Hematopoietic multipotent progenitor cell treated with erythropoietin and hydrocortisone succinate and interleukin-3 and kit ligand, for 6 days (in vitro differentiated cells): ENCODE data around the gene SCAPER.
"Not testable (repeated sequence)": the region's sequence is repeated elsewhere in the genome, so short reads cannot be mapped to it uniquely, and the experiment has no call there.

Experiments
- DNase-seq: peaks from one replicate; pipeline ENCODE4 v3.0.0-alpha.2; 2015

Gene SCAPER

DNA sequence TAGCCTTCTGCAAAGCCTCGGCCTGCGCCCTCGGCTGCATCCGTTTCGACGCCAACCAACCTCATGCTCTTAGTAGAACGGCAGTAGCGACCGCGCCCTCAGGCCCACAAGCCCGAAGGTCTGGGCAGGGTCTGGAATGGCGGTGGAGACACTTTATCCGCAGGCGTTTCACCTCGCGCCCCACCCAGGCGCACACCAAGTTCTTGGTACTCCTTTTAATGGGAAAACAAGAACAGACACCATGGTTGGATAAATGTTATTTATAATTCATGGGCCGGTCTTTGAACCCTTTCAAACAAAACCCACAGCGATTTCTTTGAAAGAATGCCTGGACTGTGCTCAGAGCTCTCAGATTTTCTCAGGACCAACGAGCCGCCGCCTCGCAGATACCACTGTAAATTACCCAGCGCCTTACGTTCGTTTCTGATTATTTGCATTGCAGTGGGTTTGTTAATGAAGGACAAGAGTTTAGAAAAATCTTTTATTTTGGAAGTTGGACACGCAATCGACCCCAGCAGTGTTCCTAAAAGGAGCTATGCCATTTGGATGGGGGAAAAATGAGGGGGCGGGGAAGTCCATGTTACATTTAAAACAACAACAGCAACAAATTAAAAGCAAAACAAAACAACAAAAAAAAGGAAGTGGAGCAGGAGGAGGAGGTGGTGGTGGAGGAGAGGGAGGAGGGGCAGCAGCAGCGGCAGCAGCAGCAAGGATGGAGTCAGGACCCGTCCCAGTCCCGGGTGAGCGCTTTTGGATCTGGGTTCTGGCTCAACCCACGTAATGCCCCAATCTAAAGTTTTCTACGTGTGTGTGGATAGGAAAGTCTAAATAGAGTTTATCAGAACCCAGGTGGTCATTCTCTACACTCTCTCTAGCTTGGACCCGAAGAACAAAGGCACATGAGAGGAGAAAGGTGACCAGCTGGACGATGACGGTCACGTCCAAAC is 569.6 kb downstream of the SCAPER start:
- DNase-seq = peak; percentile 53

DNA sequence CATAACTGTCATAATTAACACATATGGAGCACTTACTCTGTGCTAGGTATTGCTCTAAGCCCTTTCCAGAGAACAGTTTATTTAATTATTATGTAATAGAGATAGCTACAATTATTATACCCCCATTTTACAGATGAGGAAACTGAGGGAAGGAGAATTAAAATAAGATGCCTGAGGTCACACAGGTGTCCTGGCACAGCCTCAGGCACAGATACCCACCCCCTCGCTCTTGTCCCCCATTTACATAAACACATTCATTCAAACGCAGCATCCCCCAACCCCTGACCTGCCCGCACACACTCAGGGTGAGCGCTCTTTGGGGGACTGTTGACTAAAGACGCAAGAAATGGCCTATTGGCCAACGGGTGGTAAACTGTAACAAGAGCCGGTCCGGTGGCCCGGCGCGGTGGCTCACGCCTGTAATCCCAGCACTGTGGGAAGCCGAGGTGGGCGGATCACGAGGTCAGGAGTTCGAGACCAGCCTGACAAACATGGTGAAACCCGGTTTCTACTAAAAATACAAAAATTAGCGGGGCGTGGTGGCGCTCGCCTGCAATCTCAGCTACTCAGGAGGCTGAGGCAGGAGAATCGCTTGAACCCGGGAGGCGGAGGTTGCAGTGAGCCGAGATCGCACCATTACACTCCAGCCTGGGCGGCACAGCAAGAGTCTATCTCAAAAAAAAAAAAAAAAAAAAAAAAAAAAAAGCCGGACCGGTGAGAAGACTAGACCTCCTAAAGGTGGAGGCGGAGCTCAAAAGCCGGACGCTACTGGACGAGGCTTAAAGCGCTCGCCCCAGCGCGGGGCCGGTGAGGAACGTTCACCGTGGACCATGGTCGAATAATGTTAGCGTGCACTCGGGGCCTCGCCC is 570.5 kb downstream of the SCAPER start:
- DNase-seq = no peak

- DNase-seq = peak; percentile 54
Measured at GRCh38 chr15:76333720-76334437, 571.3 kb downstream of the SCAPER start.

GRCh38 chr15:76333309-76333708 is 571.8 kb downstream of the SCAPER start:
- DNase-seq = no peak

GRCh38 chr15:76332796-76333195 is 572.3 kb downstream of the SCAPER start:
- DNase-seq = no peak

GRCh38 chr15:76330080-76330680 is 575.0 kb downstream of the SCAPER start:
- DNase-seq = peak; percentile 73

DNA sequence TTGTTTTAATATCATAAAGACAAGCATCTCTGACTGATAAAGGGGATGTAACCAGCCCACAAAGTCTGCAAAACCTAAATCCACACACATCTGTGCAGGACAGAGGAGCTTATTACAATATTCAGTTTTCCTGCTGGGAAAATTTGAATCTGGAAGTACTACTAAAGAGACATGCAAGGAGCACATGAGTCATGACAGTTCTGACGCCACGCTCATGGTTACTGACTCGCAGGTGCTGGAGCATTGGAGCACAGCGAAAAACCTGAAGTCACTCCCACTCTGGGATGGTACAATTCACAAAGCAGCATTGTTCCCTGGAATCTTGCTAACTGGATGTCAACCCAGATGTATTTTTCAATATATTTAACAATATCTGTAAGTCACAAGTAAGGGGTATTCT is 576.2 kb downstream of the SCAPER start:
- no peak for DNase-seq

DNA sequence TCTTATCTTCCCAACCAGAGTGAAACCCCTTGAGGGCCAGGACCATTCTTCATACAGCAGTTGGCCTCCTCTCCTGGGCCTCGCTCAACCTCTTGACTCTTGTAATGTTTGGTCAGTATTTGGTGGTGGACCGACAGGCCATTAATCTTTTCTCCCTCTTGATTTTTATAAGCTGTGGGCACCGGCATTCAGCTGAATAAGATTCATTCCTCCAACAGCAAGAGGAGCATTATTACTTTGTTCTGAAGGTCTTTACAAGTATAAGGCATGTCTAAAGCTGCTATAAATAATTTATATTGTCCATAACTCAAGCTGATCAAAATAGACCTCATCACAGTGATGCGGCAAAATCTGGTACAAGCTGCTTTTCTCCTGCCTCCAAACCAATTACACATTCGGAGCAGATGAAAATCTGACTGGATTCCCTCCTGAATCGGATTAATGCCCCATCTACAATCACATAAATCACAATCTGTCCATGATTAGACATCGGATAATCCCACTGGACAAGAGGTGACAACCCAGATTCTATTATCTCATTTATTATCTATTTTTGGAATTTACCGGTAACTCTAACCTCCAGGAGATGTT is 576.9 kb downstream of the SCAPER start:
- no peak for DNase-seq

DNA sequence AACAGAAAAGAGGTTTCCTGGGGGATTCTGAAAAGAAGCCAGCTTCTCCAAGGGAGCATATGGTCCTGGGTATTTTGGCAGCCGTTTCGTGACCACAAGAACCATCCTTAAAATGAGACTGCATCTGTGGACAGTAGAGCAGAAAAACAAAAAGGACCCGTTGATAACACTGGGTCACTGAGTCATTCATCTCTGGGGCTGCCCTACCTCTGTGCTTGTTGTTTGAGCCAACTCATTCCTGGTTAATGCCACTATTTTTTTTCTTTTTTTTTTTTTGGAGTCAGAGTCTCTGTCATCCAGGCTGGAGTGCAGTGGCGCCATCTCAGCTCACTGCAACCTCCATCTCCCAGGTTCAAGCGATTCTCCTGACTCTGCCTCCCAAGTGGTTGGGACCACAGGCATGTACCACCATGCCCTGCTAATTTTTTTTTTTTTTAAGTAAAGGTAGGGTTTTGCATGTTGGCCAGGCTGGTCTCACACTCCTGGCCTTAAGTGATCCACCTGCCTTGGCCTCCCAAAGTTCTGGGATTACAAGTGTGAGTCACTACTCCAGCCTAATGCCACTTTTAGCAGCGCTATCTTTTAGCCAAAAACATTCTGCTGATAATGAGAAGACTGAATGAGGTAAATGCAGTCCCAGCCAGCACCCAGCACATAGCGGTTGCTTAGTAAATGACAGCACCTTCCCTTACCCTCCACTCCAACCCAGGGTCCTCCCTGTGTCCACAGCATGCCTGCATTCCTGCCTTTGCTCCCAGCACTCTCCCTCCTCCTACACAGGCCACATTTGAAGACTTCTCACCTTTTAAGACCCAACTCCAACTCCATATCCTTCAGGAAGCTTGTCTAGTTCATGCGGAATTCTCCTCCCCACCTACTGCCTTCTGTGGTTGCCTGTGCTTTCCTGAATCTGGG is 577.7 kb downstream of the SCAPER start:
- no peak for DNase-seq

GRCh38 chr15:76325704-76326103 is 579.4 kb downstream of the SCAPER start:
- DNase-seq = no peak

DNA sequence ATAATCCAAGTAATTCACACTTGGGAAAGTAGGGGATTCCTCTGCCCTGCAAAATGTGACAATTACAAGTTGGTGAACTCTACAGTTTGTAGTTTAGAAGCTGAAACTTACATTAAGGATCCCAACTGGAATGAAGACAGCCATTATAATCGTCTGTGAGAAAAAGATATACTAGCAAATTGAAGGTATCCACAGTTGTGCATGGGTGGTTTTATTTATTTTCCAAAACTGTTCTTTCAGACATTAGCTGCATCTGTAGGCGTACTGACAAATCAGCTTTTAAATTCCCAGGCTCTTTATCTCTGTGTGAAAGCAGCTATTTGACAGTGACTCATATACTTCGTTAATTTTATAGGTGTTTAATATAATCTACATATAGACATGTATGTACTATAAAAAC is 581.1 kb downstream of the SCAPER start:
- DNase-seq = no peak

DNA sequence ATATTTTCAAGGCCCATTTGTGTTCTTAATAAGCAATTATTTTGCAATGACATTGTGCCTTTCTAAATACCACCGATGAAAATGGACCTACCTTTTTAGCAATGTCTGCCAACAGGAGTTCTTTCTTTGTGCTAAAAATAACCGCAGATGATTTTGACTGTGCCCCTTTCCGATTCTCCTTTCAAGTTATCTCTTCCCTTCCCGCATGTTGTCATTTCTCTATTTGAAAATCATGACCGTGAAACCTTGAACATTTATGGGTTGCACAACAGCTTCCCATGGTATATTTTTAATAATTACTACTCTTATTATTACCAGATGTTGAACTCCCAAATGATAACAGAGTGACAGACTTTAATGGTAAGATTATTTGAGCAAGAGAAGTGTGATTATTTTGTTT is 583.5 kb downstream of the SCAPER start:
- DNase-seq = no peak

- no peak for DNase-seq
Measured at GRCh38 chr15:76321171-76321570, 584.0 kb downstream of the SCAPER start.

DNA sequence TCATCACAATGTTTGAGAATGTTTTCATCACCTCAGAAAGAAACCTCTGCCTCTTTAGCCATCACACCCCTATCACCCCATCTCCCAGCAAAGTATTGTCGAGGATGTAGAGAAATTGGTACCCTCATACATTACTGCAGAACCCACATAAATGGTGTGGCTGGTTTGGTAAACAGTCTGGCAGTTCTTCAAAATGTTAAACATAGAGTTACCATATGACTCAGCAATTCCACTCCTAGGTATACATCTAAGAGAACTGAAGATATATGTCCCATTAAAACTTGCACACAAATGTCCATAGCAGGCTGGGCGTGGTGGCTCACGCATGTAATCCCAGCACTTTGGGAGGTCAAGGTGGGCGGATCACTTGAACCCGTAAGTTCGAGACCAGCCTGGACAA is 585.1 kb downstream of the SCAPER start:
- no peak for DNase-seq

DNA sequence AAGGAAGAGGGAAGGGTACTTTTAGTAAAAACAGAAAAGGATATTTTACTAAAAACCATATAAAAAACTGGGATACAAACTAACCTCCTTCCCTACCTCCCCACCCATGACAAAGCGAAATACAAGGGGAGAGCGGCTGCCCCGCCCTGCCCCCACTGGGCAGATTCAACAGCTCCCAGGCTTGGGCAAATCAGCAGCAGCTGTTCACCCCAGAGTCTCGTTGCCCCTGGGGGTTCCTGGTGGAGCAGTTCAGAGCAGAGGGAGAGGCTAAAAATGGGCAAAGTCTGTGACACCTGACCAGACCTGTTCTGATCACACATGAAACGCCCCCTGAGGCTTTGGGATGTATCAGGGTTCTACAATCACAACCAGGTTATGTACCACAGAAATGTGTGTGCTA is 591.4 kb downstream of the SCAPER start:
- no peak for DNase-seq

GRCh38 chr15:76313175-76313567 is 592.0 kb downstream of the SCAPER start:
- not testable (repeated sequence) for DNase-seq

DNA sequence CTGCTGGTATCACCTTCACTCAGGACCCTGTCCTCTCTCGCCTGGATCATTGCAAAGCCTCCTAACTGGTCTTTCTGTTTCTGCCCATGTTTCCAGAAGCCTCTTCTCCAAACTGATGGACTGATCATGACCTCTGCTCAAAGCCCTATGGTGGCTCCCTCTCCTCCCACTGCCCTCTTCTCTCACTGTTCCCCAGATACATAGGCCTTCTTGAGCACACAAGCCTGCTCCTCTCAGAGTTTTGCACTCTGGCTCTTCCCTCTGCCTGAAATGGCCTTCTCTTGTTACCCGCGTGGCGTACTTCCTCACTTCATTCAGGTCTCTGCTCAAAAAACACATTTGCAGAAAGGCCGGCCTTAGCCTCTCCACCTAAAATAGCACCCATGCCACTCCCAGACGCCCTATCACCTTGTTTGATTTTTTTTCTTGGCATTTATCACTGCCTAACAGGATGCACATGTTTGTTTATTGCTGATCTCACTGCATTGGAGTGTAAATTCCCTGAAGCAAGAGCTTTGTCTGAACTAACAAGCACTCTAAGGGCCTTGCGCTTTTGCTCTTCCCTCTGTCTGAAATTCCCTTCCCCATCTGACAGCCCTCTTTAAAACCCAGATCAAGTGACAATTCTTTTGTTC is 592.5 kb downstream of the SCAPER start:
- DNase-seq = peak; percentile 17

GRCh38 chr15:76311100-76311953 is 593.8 kb downstream of the SCAPER start, which contains the start of gene ETFA:
TSS of gene ETFA (minus strand) at chr15:76311469. CDS start at chr15:76311388, 81 bp downstream.
- DNase-seq = peak; percentile 98

GRCh38 chr15:76310475-76311099 is 594.6 kb downstream of the SCAPER start:
- peak; percentile 63 for DNase-seq
